ENCODE measurements around the gene ZNF518A.
A peak's percentile ranks its signal among the peaks of the same experiment; 100 is the strongest.

ZNF518A gene, protein sequence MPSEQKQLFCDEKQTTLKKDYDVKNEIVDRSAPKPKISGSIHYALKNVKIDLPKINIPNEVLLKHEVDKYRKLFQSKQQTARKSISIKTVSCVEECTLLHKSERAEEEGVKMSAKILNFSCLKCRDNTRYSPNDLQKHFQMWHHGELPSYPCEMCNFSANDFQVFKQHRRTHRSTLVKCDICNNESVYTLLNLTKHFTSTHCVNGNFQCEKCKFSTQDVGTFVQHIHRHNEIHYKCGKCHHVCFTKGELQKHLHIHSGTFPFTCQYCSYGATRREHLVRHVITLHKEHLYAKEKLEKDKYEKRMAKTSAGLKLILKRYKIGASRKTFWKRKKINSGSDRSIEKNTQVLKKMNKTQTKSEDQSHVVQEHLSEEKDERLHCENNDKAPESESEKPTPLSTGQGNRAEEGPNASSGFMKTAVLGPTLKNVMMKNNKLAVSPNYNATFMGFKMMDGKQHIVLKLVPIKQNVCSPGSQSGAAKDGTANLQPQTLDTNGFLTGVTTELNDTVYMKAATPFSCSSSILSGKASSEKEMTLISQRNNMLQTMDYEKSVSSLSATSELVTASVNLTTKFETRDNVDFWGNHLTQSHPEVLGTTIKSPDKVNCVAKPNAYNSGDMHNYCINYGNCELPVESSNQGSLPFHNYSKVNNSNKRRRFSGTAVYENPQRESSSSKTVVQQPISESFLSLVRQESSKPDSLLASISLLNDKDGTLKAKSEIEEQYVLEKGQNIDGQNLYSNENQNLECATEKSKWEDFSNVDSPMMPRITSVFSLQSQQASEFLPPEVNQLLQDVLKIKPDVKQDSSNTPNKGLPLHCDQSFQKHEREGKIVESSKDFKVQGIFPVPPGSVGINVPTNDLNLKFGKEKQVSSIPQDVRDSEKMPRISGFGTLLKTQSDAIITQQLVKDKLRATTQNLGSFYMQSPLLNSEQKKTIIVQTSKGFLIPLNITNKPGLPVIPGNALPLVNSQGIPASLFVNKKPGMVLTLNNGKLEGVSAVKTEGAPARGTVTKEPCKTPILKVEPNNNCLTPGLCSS (N-terminal part only)

DNA sequence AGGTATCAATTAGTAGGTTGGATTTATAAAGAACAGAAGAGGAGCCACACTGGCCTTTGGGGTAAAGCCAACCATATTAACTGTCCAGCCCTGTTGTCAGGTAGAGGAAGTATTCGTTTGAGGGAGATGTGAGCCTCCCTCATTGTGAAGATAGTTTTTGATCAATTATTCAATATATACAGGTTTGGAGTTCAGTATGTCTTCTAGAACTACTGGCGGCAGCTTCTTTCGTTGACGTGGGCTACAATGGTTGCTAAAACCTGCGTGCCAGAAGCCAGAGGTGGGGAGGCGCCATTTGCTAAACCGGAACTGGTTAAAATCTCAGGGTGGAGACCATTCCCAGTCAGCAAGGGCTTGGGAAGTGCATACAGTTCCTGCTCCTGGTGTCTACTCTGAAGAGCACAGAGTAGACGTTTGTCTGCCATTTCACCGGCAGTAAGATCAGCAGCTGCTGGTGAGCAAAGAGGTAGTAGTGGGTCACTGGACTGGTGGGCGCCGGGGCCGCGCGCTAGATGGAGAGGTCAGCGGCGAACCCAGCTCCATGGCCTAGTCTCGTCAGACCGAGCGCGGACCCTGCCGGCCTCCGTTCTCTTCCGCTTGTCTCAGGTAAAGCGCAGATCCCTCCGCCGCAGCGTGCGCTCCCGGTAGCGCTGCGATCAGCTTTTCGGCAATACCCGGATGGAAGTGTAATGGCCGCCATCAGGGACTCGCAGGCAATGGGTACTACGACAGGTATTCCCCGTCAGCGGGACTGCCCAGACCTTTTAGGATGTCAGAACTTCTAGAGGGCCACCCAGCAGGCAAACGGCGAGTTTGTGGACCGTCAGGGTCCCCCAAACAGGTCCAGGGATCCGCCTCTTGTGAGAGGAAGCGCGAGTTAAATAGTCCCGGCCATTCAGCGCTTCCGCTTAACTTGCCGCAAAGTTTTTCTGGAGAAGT lies at the start of gene ZNF518A:
ZNF518A (plus strand) TSS at position 911 of the 939 bp plus-strand sequence. CDS start 26,026 bp downstream, outside the sequence.
- DNase-seq = peak; percentile 97

DNA sequence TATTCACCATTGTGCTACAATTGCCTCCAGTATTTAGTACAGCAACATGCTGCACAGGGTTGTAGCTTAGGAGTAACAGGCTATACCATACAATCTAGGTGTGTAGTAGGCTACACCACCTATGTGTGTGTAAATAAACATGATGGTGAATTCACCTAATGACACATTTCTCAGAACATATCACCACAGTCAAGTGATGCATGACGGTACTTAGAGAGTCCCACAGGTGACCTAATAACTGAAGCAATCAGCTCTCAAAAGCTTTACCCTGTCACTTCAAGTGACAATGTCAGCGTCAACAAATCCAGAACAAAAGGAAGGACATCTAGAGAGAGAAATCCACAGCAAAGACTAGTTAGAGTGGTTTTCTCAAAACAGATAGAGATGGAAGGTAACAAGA lies 47.9 kb upstream of the ZNF518A start:
- no peak for DNase-seq

DNA sequence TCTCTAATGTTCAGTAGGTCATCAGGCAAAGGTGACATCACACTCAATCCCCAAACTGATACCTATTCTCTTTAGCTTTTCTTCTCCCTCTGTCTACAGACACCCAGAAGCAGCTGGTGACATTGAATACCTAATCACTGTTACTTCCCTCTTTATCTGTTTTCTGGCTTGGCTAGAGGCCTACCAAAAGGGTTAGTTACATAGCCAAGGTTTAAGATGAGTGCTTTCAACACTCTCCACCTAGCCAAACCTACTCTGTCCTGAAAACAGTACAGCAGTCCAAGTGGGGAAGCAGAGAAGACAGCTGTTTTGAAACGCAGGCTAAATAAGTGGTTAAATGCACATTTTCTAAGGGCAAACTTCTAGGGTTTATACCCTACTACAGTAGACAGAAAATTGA lies 47.3 kb upstream of the ZNF518A start:
- no peak for DNase-seq

DNA sequence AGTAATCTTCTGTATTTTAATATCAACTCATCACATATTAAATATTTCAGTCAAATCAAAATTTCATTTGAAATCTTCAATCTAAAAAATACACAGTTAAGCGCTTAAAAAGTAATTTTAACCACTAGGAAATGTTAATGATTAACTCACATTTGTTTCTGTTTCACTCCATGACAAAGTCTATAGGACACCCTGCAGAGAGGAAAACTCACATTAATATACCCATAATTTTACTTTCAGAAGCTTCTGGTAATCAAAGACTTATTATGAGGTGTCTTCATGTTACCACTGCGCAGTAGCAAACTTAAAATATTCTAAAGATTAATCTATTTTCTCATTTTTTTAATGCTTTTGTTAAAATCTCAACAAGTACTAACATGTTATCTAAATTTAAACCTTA lies 41.0 kb upstream of the ZNF518A start:
- DNase-seq = no peak

DNA sequence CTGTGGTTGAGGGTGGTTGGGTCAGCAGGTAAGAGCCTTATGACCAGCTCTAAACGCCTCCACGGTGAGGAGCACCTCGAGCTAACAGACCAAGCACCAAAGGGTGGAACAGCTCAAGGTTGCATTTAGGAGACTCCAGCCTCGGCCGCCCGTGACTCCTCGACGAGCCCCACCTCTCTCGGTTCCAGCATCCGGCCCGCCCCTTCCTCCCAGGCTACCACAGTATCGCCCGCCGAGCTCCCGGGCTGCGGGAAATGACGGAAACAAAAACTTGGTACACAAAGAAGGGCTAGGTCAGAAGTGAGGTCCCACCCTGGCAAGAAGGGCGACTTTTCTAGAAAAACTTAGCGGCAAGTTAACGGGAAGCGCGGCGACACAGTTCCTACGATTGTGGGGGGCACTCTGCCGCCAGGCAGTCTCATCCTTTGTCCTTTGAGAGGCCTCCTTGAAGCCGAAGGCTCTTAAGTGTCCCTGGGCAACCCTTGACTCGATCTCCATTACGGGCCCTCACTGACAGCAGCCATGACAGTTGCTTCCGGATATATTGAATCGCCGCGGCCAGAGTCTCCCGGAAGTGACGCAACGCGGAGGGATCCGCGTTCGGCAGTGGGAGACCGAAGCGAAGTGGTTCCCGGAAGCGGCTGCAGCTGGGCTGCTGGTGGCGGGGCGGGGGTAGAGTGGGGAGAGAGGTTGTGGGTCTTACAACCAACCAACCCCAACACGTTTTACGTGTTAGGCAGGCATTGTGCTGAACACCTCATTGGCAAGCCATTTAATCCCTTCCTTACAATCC lies 40.2 kb upstream of the ZNF518A start:
- peak; percentile 96 for DNase-seq

DNA sequence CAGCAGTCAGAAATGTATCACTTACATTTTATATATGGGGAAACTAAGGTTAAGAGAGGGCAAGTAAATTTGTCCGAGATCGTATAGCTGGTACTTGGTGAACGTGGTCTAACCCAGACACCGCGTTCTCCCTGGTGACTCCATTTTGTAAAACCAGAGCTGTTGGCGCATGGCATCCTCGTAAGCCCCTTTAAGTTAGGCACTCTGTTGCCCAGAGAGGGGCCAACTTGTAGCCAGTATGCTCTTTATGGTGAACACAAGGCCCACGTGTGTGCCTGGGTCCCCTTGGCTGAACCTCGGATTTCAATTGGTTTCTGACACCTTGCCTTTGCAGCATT lies 39.7 kb upstream of the ZNF518A start:
- no peak for DNase-seq

DNA sequence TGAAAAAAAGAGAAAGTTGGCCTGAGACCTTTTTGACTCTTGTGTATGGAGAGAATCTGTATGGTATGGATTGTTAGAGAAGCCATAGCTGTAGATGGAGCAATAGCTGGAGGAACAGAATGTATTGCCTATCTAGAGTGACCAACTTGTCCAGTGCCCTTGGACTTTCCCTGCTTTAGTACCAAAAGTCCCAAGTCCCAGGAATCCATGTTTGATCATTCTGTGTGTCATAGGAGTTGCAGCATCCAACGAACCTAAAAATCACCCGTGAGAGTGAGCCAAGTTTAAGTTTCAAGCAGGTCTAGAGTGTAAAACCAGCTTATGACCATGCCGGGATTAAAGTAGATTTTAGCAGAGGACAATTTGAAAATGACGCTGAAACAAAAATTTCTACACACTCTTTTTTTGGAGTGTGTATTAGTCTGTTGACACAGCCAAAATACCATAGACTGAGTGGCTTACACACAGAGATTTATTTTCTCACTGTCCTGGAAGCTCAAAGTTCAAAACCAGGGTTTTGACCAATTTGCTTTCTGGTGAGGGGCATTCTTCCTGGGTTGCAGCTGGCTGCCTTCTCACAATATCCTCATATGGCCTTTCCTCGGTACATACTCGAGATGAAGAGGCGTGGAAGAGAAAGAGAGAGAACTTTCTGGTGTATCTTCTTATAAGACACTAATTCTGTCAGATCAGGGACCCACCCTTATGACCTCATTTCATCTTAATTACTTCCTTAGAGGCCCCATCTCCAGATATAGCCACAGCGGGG lies 36.9 kb upstream of the ZNF518A start:
- DNase-seq = no peak

DNA sequence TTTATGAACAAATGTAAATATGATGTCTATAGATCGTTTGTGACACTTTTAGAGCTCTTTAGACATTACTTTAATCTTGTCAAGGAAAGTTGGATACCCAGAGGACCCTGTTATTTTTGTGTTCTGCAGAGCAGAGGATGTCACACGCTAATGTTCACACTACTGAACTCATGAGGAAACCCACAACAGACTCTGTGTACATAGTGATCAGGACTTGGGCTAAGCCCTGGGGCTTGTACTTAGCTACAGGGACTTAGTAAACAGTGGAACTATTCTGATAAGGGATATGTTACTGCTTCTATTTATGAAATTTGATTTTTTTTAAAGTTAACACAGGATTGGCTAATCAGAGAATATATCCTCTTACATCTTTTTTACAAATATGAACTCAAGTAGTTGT lies 36.1 kb upstream of the ZNF518A start:
- DNase-seq = no peak

DNA sequence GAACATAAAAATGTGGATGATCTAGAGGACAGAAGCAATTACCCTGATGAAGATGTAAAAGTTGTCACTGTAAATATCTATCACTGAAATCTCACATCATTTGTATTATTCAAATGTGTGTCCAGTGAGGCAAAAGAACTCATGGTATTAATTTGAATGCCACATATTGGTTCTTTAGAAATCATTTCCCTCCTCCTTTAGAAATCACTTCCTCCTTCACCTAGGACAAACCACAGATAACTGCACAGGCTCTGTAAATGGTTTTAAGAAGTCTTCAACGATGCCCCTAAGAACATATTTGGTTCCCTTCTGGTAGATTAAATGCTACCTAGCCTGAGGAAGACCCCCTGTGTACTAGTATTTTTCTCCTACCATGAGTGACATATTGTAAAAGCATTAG lies 33.1 kb upstream of the ZNF518A start:
- no peak for DNase-seq

DNA sequence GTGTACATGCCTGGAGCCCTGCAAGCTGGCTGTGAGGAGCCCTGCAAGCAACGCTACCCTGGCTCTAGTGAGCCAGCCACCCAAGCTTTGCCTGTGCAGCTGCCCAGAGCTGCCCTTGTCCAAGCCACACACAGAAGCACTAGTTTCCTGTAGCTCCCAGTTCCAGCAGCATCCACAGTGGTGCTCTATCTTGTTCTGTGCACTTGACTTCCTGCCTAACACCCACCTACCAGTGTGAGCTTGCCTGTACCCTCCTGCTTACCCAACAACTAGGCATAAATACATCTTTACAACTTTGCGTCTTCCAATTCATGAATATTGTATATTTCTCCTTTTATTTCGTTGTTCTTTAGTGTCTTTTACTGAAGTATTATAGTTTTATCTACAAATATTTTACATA lies 32.2 kb upstream of the ZNF518A start:
- no peak for DNase-seq

DNA sequence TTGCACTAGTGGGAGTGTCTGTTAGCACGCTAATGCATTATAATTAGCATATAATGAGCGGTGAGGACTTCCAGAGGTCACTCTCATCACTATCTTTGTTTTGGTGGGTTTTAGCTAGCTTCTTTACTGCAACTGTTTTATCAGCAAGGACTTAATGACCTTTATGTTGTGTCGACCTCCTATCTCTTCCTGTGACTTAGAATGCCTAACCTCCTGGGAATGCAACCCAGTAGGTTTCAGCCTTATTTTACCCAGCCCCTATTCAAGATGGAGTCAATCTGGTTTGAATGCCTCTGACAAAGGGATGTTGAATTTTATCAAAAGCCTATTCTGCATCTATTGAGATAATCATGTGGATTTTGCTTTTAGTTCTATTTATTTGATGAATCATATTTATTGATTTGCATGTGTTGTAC lies 22.5 kb upstream of the ZNF518A start:
- DNase-seq = no peak

DNA sequence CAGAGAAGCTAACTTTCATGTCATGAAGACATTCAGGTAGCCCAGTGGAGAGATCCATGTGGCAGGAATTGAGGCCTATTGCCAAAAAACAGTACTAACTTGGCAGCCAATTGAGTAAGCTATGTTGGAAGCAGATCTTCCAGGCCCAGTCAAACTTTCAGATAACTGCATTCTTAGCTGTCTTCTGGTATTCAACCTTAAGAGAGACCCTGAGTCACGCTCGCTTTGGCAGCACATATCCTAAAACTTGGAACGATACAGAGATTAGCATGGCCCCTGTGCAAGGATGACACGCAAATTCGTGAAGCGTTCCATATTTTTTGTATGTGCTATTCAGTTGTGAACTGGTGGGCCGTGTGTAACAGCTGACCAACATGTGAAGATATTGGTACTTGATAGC lies 17.6 kb upstream of the ZNF518A start:
- DNase-seq = peak; percentile 1

DNA sequence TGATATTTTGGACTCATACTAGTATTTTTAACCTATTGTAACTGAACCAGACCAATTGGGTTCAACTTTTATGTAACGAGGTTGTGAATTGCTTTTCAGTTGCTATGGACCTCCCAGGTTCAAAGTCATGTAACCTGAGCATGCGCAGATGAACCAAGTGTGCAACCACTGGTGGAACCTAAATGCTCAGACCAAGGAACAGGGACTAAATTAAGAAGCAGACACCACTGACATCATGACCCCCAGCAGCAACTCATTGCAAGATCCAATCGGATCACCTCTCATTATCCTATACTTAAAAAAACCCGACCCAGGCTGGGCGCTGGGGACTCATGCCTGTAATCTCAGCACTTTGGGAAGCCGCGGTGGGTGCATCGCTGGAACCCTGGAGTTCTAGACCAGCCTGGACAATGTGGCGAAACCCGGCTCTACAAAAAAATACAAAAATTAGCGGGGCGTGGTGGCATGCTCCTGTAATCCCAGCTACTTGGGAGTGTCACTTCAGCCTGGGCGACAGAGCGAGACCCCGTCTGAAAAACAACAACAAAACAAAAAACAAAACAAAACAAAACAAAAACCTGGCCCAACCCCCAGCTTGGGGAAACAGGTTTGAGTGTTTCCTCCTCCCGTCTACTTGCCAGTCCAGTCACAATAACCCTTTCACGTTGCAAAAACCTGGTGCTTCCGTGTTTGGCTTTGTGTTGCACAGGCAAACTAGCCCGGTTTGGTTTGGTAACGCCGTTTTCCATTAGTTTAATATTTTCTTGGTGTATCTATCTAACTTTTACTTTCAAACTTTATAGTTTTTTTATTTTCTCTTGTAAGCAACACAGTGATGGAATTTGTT lies 11.3 kb upstream of the ZNF518A start:
- no peak for DNase-seq

DNA sequence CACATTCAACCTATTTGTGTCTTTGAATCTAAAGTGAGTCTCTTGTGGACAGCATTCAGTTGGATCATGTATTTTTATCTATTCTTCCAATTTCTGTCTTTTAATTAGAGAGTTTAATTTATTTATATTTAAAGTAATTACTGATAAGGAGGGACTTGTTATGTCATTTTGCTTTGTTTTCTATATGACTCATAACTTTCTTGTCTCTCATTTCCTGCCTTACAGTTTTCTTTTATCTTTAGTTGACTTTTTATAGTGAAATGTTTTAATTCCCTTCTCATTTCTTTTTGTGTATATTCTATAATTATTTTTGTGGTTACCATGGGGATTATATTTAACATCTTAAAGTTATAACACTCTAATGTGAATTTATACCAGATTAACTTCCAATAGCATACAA lies 7.3 kb upstream of the ZNF518A start:
- no peak for DNase-seq

DNA sequence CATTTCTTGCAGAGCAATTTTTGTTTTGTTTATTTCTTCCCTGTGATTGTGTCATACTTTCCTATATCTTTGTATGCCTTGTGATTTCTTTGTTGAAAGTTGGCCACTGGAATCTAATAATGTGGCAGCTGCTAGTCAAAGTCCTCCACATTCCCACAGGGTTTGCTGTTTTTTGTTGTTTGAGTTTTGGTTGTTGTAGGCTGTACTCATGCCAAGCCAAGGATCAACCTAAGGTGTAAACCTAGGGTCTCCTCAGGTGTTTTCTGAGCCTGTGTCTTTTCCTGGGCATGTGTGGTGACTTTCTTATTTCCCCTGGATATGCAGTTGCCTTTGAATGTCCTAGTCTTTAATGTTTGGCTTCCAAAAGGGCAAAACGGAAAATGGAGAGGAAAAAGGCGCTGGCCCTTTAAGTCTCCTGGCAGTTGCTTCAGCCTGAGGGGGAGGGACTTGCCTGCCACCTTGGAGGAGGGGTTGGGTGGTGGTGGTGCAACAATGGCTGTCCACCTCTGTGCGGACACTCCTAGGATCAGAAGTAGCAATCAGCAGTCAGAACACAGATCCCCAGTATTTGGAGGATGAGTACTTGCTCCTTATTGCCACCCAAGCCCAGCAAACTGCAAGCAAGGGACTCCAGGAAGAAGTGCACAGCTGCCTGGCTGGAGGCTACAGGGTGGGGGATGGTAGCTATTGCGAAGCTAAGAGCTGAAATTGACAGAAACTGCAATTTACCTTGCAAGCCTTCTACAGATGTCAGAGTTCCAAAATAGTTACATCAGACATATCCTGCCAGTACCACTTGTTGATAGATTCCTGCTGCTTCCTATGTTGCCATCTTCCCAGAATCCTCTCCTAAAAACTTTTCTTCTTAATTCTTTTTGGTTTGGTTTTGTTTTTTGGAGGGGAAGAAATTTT lies 5.6 kb upstream of the ZNF518A start:
- peak; percentile 62 for DNase-seq

DNA sequence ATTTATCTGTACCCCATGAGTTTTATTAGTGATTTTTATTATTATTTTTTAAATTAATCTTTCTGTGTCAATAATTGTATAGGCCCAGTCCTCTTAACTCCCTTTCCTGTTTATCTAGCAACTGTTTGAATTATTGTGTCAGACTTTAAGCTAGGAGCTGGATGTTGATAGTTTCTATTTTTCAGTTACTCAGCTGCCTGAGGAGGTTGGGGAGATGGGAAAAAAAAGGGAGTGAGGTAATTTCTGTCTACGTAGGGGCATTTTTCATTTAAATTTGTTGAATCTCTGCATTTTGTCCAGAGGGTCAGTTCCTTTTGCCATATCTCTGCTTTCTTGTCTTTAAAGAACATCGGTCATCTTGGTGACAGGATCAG lies 5.0 kb upstream of the ZNF518A start:
- no peak for DNase-seq

DNA sequence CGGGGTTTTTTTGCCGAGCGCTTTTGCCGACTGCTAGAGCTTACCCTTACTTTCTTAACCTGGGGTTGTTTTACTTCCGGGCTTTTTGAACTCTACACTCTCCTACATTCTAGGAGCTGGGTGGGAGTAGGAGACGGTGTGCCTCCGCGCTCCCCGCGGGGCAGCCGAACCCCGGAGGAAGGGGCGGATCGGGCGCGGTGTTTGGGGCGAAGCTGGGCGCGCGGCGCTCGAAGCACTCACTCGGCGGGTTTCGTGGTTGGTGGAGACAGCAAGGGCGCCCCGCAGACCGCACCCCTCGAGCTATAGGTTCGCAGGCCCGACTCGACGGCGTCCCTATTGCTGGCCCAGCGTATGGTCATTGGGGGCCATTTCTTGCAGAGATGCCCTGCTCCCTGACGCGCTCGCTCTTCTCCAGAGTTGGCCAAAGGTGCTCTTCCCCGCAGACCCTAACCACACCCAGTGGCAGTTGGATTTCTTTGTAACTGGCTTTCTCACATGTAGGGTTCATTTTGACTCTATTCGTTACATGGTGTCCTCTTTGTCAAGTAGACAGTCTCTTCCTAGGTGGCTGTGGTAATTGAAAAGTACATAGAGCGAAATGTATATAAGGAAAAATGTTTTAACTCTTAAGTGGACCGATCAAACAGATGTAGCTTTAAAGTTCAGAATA lies 364 bp downstream of the ZNF518A start:
- DNase-seq = peak; percentile 79

DNA sequence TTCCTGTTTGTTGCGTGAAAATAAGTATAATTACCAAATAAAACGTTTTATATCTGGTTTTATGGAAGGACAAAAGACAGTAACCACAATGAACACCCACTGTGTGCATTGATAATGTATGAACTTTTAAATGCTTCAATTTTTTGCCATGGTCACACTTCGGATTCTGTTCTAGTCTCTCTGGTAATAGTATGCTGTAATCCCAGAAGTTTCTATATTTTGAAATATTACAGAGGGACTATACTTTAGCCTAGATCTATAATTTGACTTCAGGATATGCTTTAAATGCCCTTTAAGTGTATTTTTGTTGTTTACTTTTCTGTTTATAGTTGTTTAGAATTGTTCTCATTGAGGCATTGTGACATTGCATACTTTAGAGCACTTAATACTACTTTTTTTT lies 1.5 kb downstream of the ZNF518A start:
- DNase-seq = no peak
